GM12878 (cell line): ENCODE measurements around the gene RNASEH2A. TPM values are rescaled to one million over a fixed set of nuclear protein-coding genes. Genes with fewer than 3 reads are reported as not detected.

Experiments used
- ATAC-seq: fragments of 200-7000 bp; cut with Tn5 transposase; 3 replicates; pipeline ENCODE4 v1.9.1; 2020; ENCODE audit warnings: mild to moderate bottlenecking, moderate library complexity
- BruUV-seq: library from RNA; stranded (reverse); fragments of 400-500 nt; replicated peaks from 2 replicates; lab custom pipeline; 2021; lab: Mats Ljungman, UMichigan
- CTCF ChIA-PET: fragments of 300-600 bp; sonication (Branson Sonifier 250); formaldehyde crosslinking; extraction: SDS; loops from one replicate; lab custom pipeline; 2021; ENCODE audit warnings: inconsistent platforms; lab: Yijun Ruan, JAX
- POLR2A ChIA-PET: fragments of 350-600 bp; formaldehyde crosslinking; extraction: SDS; loops from one replicate; lab custom pipeline; 2021; ENCODE audit warnings: inconsistent platforms; lab: Charles Lee
- RAD21 ChIA-PET: fragments of 300-600 bp; sonication (Branson Sonifier 250); formaldehyde crosslinking; loops from one replicate; lab custom pipeline; 2023; ENCODE audit warnings: antibody characterized with exemption; ENCODE audit not compliant: unreplicated experiment; lab: Charles Lee
- SMC1A ChIA-PET: fragments of 300-600 bp; sonication (Branson Sonifier 250); formaldehyde crosslinking; loops from one replicate; lab custom pipeline; 2023; ENCODE audit not compliant: unreplicated experiment, uncharacterized antibody; lab: Charles Lee
- DNase-seq: peaks from one replicate; pipeline ENCODE4 v3.0.0-alpha.2; 2011; ENCODE audit warnings: low read depth, low spot score
- FAIRE-seq: peaks from 3 replicates; lab custom pipeline; 2011; peaks lifted over from hg19 to GRCh38; lab: Jason Lieb, UNC
- H2AFZ ChIP-seq: 2 replicates; pipeline ENCODE4 v1.6.0; 2011; ENCODE audit warnings: low read depth, low read length, control low read depth; ENCODE audit not compliant: control insufficient read depth
- H3K27ac ChIP-seq: 2 replicates; pipeline ENCODE4 v1.5.1; 2011; ENCODE audit warnings: control low read depth; ENCODE audit not compliant: control insufficient read depth, insufficient read depth
- H3K27me3 ChIP-seq, 2 experiments: replicated peaks in 1 of 2; 2 replicates each; pipeline versions ENCODE4 v1.6.0 to v1.6.1; 2011; ENCODE audit warnings: low read length in 1 of 2; ENCODE audit not compliant: control insufficient read depth in 2 of 2, insufficient read depth in 2 of 2
- H3K36me3 ChIP-seq, 2 experiments: 2 replicates each; pipeline ENCODE4 v1.5.1; 2011; ENCODE audit warnings: low read length in 1 of 2; ENCODE audit not compliant: control insufficient read depth in 2 of 2, insufficient read depth in 2 of 2
- H3K4me1 ChIP-seq: 2 replicates; pipeline ENCODE4 v1.6.1; 2011; ENCODE audit warnings: mild to moderate bottlenecking, low read length, moderate library complexity, mixed read lengths; ENCODE audit not compliant: control insufficient read depth, insufficient read depth
- H3K4me2 ChIP-seq: 2 replicates; pipeline ENCODE4 v1.6.0; 2011; ENCODE audit warnings: control low read depth; ENCODE audit not compliant: control insufficient read depth, insufficient read depth
- H3K4me3 ChIP-seq: fragments of 200-600 bp; sonication (generic); 2 replicates; pipeline ENCODE4 v1.5.1; 2016
- H3K79me2 ChIP-seq: 2 replicates; pipeline ENCODE4 v1.6.0; 2011; ENCODE audit warnings: low read length; ENCODE audit not compliant: control insufficient read depth, insufficient read depth
- H3K9ac ChIP-seq: 2 replicates; pipeline ENCODE4 v1.8.0; 2011; ENCODE audit warnings: low read length, control low read depth, mixed read lengths; ENCODE audit not compliant: control insufficient read depth, insufficient read depth
- H3K9me3 ChIP-seq: replicated peaks from 3 replicates; pipeline ENCODE4 v1.5.1; 2011; ENCODE audit warnings: mild to moderate bottlenecking, low read length; ENCODE audit not compliant: control insufficient read depth, insufficient read depth
- H4K20me1 ChIP-seq: 2 replicates; pipeline ENCODE4 v1.6.0; 2011; ENCODE audit not compliant: control insufficient read depth, insufficient read depth
- BHLHE40 ChIP-seq, 2 experiments: fragments of 450-650 bp in 1 of 2; IDR thresholded peaks; 2 replicates each; pipeline ENCODE4 v1.6.1; 2011 to 2017; ENCODE audit warnings: low read depth in 2 of 2, borderline replicate concordance in 1 of 2, improper control_type of control experiment in 1 of 2, low read length in 1 of 2, mild to moderate bottlenecking in 1 of 2
- HDGF ChIP-seq: fragments of 450-650 bp; IDR thresholded peaks from 2 replicates; pipeline ENCODE4 v1.6.1; 2016; ENCODE audit warnings: antibody characterized with exemption
- LARP7 ChIP-seq: fragments of 450-650 bp; IDR thresholded peaks from 2 replicates; pipeline ENCODE4 v1.6.1; 2017; ENCODE audit warnings: mild to moderate bottlenecking
- MXI1 ChIP-seq: fragments of 150-350 bp; IDR thresholded peaks from 2 replicates; pipeline ENCODE4 v1.6.1; 2011; ENCODE audit warnings: low read depth, mild to moderate bottlenecking, inconsistent platforms, low read length, improper control_type of control experiment
- NKRF ChIP-seq: fragments of 450-650 bp; conservative IDR thresholded peaks from 2 replicates; pipeline ENCODE4 v1.6.1; 2017; ENCODE audit warnings: mild to moderate bottlenecking, moderate library complexity
- POLR2AphosphoS5 ChIP-seq: IDR thresholded peaks from 2 replicates; pipeline ENCODE4 v1.6.1; 2011; ENCODE audit warnings: mild to moderate bottlenecking, low read length, inconsistent platforms
- SMAD1 ChIP-seq: fragments of 450-650 bp; IDR thresholded peaks from 2 replicates; pipeline ENCODE4 v1.6.1; 2018; ENCODE audit warnings: mild to moderate bottlenecking, low read depth; ENCODE audit not compliant: partially characterized antibody
- SMARCA5 ChIP-seq: fragments of 450-650 bp; IDR thresholded peaks from 2 replicates; pipeline ENCODE4 v1.6.1; 2017; ENCODE audit warnings: mild to moderate bottlenecking
- SUZ12 ChIP-seq: fragments of 200-600 bp; sonication (generic); IDR thresholded peaks from one replicate; pipeline ENCODE4 v1.6.1; 2018; ENCODE audit warnings: antibody characterized with exemption, mild to moderate bottlenecking; ENCODE audit not compliant: unreplicated experiment
- TARDBP ChIP-seq: IDR thresholded peaks from 2 replicates; pipeline ENCODE4 v1.6.1; 2016; ENCODE audit warnings: borderline replicate concordance
- ZNF217 ChIP-seq: fragments of 450-650 bp; IDR thresholded peaks from 2 replicates; pipeline ENCODE4 v1.6.1; 2017; ENCODE audit warnings: antibody characterized with exemption, mild to moderate bottlenecking
- WGBS: methylation state at CpG from one replicate; pipeline ENCODE4 v1.1.6; 2016; ENCODE audit warnings: low lambda C conversion rate; ENCODE audit not compliant: insufficient replicate concordance, insufficient coverage; ENCODE audit errors: missing lambda C conversion rate; 5-methylcytosine and 5-hydroxymethylcytosine counted together
- in situ Hi-C: fragments of 300-500 bp; cut with MboI; formaldehyde crosslinking; loops from 9 replicates; pipeline ENCODE4 v1.14.3; 2018; ENCODE audit warnings: mixed read lengths
- intact Hi-C: fragments of 100-400 bp; cut with micrococcal nuclease; formaldehyde crosslinking; loops from one replicate; pipeline ENCODE4 v1.14.2; 2022; ENCODE audit not compliant: unreplicated experiment
- polyA plus RNA-seq, 11 experiments: library from polyadenylated mRNA; depleted of rRNA in 4 of 11; unstranded in 6 of 11; stranded (reverse) in 5 of 11; fragments of >200 nt; fragmentation: Nextera tagmentation in 4 of 11; fragmentation: Illumina TruSeq in 1 of 11; extraction: Ambion mirVana in 4 of 11; extraction: Trizol in 1 of 11; gene quantifications; 1 replicate in 1 of 11; 2 replicates in 10 of 11; pipeline versions ENCODE4 v1.2.1 to v1.2.3, GENCODE V29; 2011 to 2016; ENCODE audit warnings: inconsistent platforms in 2 of 11, missing spikeins in 2 of 11, low read depth in 1 of 11
- total RNA-seq, 4 experiments: library from RNA; depleted of rRNA in 3 of 4; stranded (reverse); fragments of >200 nt in 3 of 4; fragmentation: Illumina TruSeq in 1 of 4; extraction: Trizol in 1 of 4; gene quantifications; 2 replicates each; pipeline versions ENCODE4 v1.2.1 to v1.2.3, GENCODE V29; 2013 to 2021

Gene RNASEH2A
- total and polyA plus RNA-seq, 10 of the 15 experiments (the other 5 are each of a cell fraction or from before 2014, with no cell fraction given), result 17.4 to 103 (median 40.4) TPM

- TF ChIP-seq ZNF217 (no peak), HDGF (peak; percentile 15; the same call in 1 of the 2 replicates), BHLHE40 (IDR thresholded peaks at IDR 0.05; ENCODE audit: borderline replicate concordance in 1 of 2, low read depth in 2 of 2, low read length in 1 of 2) (no peak), SMAD1 (no peak), POLR2AphosphoS5 (peak; percentile 29; the same call in 1 of the 2 replicates), SMARCA5 (peak; percentile 83), SUZ12 (no peak), TARDBP (no peak), NKRF (0 out of 2 replicates have a peak, but pooled peaks have one; percentile 33), MXI1 (no peak), LARP7 (peak; percentile 76; the same call in 1 of the 2 replicates)
- Histone ChIP-seq H4K20me1 (no peaks in the 10 kb centered on the region), H3K4me1 (peaks cover 60% of the 10 kb centered on the region), H3K4me2 (peak overlapping the region; percentile 97), H3K9me3 (no peaks in the 10 kb centered on the region), H3K36me3 (no peaks in the 10 kb centered on the region), H3K27me3 (no peaks in the 10 kb centered on the region), H3K9ac (peak overlapping the region; percentile 97), H3K79me2 (peaks cover 37% of the 10 kb centered on the region), H2AFZ (no peak overlapping the region), H3K27ac (peak overlapping the region; percentile 99), H3K4me3 (peak overlapping the region; percentile 90)
- no TSS peak for BruUV-seq
- DNase-seq (no peak), ATAC-seq (no peak), FAIRE-seq (no peak)
- SMC1A ChIA-PET, result interaction anchor here (1.4 to 4.1 kb wide), 4 partner anchors 8 to 28 kb away, joined by 3 to 28 read pairs (median 4); no protein-coding TSS in a partner anchor
- CTCF ChIA-PET, result interaction anchor here (1.3 to 4.2 kb wide), 4 partner anchors 8 to 22 kb away, joined by 3 to 44 read pairs (median 15); no protein-coding TSS in a partner anchor
- 13% methylated on average over 4 of the region's 4 CpGs for WGBS
- RAD21 ChIA-PET, result interaction anchor here (0.7 to 4.5 kb wide), 4 partner anchors 8 to 60 kb away, joined by 3 to 49 read pairs (median 3); no protein-coding TSS in a partner anchor
- in situ Hi-C loops (no loop called here), intact Hi-C loops (loop anchor here (5.0 to 10.0 kb wide), 2 partner anchors 149 to 1693 kb away; partner anchors contain the start of gene CALR)
- POLR2A ChIA-PET, result interaction anchor here (0.5 to 3.4 kb wide), 7 partner anchors 8 to 367 kb away, joined by 4 to 66 read pairs (median 5); no protein-coding TSS in a partner anchor
Observed at GRCh38 chr19:12788042-12788681, 18.2 kb upstream of the RNASEH2A start.
